ENCODE measurements around the gene SIRT7. TPM values are rescaled to one million over a fixed set of nuclear protein-coding genes. Genes with fewer than 3 reads are reported as not detected.

Gene SIRT7
- total RNA-seq, 6 donors from 2014 or later = 35.7 to 87.0 (median 39.7) TPM

- Histone ChIP-seq H3K36me3 (peaks cover 12 to 73% (median 53%) of the 10 kb centered on the region in 4 donors), H3K27me3 (no peaks in the 10 kb centered on the region), H3K9me3 (no peaks in the 10 kb centered on the region), H3K4me3 (no peak overlapping the region), H3K4me1 (peaks cover 9 to 12% (median 10%) of the 10 kb centered on the region in 4 donors), H3K27ac (no peak overlapping the region)
- TF ChIP-seq POLR2A (IDR thresholded peaks at IDR 0.05) (no peak), EP300 (IDR thresholded peaks at IDR 0.05) (no peak), CTCF (IDR thresholded peaks at IDR 0.05) (no peak), POLR2AphosphoS5 (IDR thresholded peaks at IDR 0.05) (no peak)
- DNase-seq (no peak), ATAC-seq (ENCODE audit: low FRiP score in 2 of 2) (no peak)
- 88 to 92% methylated on average over 10 of the region's 10 CpGs for WGBS, 2 donors
These were observed 32.5 kb downstream of the SIRT7 start for GRCh38 chr17:81885454-81885853.

DNA sequence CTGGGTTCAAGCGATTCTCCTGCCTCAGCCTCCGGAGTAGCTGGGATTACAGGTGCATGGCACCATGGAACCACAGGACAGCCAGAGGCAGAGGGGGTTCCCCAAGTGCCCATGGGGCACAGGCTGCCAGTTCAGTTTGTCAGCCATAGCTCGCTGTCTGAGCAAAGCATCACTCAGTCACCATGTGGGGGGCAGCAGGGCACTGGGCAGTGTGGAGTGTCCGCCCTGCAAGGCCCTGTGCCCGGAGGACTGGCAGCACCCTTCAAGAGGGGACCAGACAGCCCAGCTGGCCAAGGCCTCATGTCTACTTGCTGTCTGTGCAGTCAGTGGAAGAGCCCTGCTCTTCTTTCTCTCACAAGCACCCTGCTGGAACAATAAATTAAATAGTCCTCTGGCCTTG lies 33.0 kb downstream of the SIRT7 start:
- 97 to 100% methylated on average over 2 to 5 of the region's 5 CpGs for WGBS, 2 donors
- no peak overlapping the region for H3K27ac ChIP-seq
- no peaks in the 10 kb centered on the region for H3K9me3 ChIP-seq
- no peaks in the 10 kb centered on the region for H3K27me3 ChIP-seq
- H3K4me1 ChIP-seq = peaks cover 4 to 7% (median 5%) of the 10 kb centered on the region in 4 donors
- H3K36me3 ChIP-seq = peaks cover 12 to 72% (median 54%) of the 10 kb centered on the region in 4 donors
- no peak for TF ChIP-seq CTCF (IDR thresholded peaks at IDR 0.05)
- no peak for TF ChIP-seq POLR2AphosphoS5 (IDR thresholded peaks at IDR 0.05)
- TF ChIP-seq EP300 (IDR thresholded peaks at IDR 0.05) = no peak
- no peak for TF ChIP-seq POLR2A (IDR thresholded peaks at IDR 0.05)
- DNase-seq (peak in 1 of 2 donors; percentile 36), ATAC-seq (ENCODE audit: low FRiP score in 2 of 2) (peak; percentile 23 to 45)
- no peak overlapping the region for H3K4me3 ChIP-seq

GRCh38 chr17:81884520-81884919 lies 33.5 kb downstream of the SIRT7 start:
- DNase-seq (no peak), ATAC-seq (ENCODE audit: low FRiP score in 2 of 2) (no peak)
- Histone ChIP-seq H3K4me3 (no peak overlapping the region), H3K36me3 (peaks cover 12 to 72% (median 53%) of the 10 kb centered on the region in 4 donors), H3K27ac (no peak overlapping the region), H3K27me3 (no peaks in the 10 kb centered on the region), H3K9me3 (no peaks in the 10 kb centered on the region), H3K4me1 (peaks cover 0 to 3% (median under 1%) of the 10 kb centered on the region in 4 donors)
- 75 to 78% methylated on average over 5 to 11 of the region's 11 CpGs for WGBS, 2 donors
- TF ChIP-seq CTCF (IDR thresholded peaks at IDR 0.05) (no peak), POLR2AphosphoS5 (IDR thresholded peaks at IDR 0.05) (no peak), POLR2A (IDR thresholded peaks at IDR 0.05) (no peak), EP300 (IDR thresholded peaks at IDR 0.05) (no peak)

- no peaks in the 10 kb centered on the region for H3K9me3 ChIP-seq
- no peaks in the 10 kb centered on the region for H3K27me3 ChIP-seq
- no peak overlapping the region for H3K4me3 ChIP-seq
- peaks cover 0 to 23% (median 9%) of the 10 kb centered on the region in 4 donors for H3K36me3 ChIP-seq
- DNase-seq (no peak), ATAC-seq (ENCODE audit: low FRiP score in 2 of 2) (no peak)
- TF ChIP-seq EP300 (IDR thresholded peaks at IDR 0.05) (no peak), CTCF (IDR thresholded peaks at IDR 0.05) (no peak), POLR2A (IDR thresholded peaks at IDR 0.05) (no peak)
- H3K4me1 ChIP-seq = no peaks in the 10 kb centered on the region
- no peak overlapping the region for H3K27ac ChIP-seq
- WGBS, 2 donors = 87 to 95% methylated on average over 5 of the region's 5 CpGs
These were observed 38.9 kb downstream of the SIRT7 start for GRCh38 chr17:81879121-81879520.

- 91 to 100% methylated on average over 3 of the region's 3 CpGs for WGBS, 2 donors
- no peaks in the 10 kb centered on the region for H3K27me3 ChIP-seq
- DNase-seq (no peak), ATAC-seq (ENCODE audit: low FRiP score in 2 of 2) (no peak)
- no peaks in the 10 kb centered on the region for H3K4me1 ChIP-seq
- TF ChIP-seq POLR2A (IDR thresholded peaks at IDR 0.05) (no peak), CTCF (IDR thresholded peaks at IDR 0.05) (no peak), POLR2AphosphoS5 (IDR thresholded peaks at IDR 0.05) (no peak), EP300 (IDR thresholded peaks at IDR 0.05) (no peak)
- no peak overlapping the region for H3K27ac ChIP-seq
- H3K36me3 ChIP-seq = peaks cover 0 to 15% (median 6%) of the 10 kb centered on the region in 4 donors
- H3K9me3 ChIP-seq = no peaks in the 10 kb centered on the region
- H3K4me3 ChIP-seq = no peak overlapping the region
These were observed 39.7 kb downstream of the SIRT7 start for GRCh38 chr17:81878294-81878693.

Measured in upper lobe of left lung (tissue), 6 donors.